G401.6 (cell line): ENCODE data around the gene DLX2.
A peak's percentile ranks its signal among the peaks of the same experiment; 100 is the strongest.

Experiments
- FAIRE-seq: peaks from 2 replicates; lab custom pipeline; 2012; peaks lifted over from hg19 to GRCh38; lab: Jason Lieb, UNC

Gene DLX2

GRCh38 chr2:172053486-172053885, 49.2 kb downstream of the DLX2 start:
- FAIRE-seq = no peak

- peak; percentile 91 for FAIRE-seq
Measured at GRCh38 chr2:172052000-172052983, 50.4 kb downstream of the DLX2 start.

- peak; percentile 15 for FAIRE-seq
Measured at GRCh38 chr2:172050479-172051125, 52.1 kb downstream of the DLX2 start.

GRCh38 chr2:172049567-172050120, 53.1 kb downstream of the DLX2 start:
- no peak for FAIRE-seq
